Activated naive CD8-positive, alpha-beta T cell treated with anti-CD3 and anti-CD28 coated beads, Interleukin-2, amount 10 ng/mL, durations not matched to agents 7 days and 5 days (primary cell): Measurements from ENCODE around the gene SPATA9. TPM values are rescaled to one million over a fixed set of nuclear protein-coding genes. Genes with fewer than 3 reads are reported as not detected.

Experiments
- ATAC-seq: fragments of 150-1000 bp; cut with Tn5 transposase; one replicate; pipeline ENCODE4 v1.10.0; 2021; ENCODE audit warnings: low read depth, moderate library complexity
- POLR2A ChIA-PET: fragments of 350-600 bp; sonication (Branson Sonifier 250); formaldehyde crosslinking; loops from one replicate; lab custom pipeline; 2021; ENCODE audit warnings: antibody characterized with exemption; lab: Charles Lee
- DNase-seq: peaks from one replicate; pipeline ENCODE4 v3.0.0; 2021
- H3K27ac Mint-ChIP-seq: one replicate; pipeline ENCODE4 v1.8.0; 2022; ENCODE audit warnings: mild to moderate bottlenecking, mixed read lengths
- H3K27me3 Mint-ChIP-seq: one replicate; pipeline ENCODE4 v1.8.0; 2022; ENCODE audit warnings: mild to moderate bottlenecking, moderate library complexity, mixed read lengths
- H3K36me3 Mint-ChIP-seq: one replicate; pipeline ENCODE4 v1.8.0; 2021; ENCODE audit warnings: mild to moderate bottlenecking, mixed read lengths
- H3K4me1 Mint-ChIP-seq: one replicate; pipeline ENCODE4 v1.8.0; 2021; ENCODE audit warnings: mixed read lengths
- H3K4me3 Mint-ChIP-seq: one replicate; pipeline ENCODE4 v1.8.0; 2022; ENCODE audit warnings: mild to moderate bottlenecking, moderate library complexity, mixed read lengths
- H3K9me3 Mint-ChIP-seq: one replicate; pipeline ENCODE4 v1.8.0; 2021; ENCODE audit warnings: mixed read lengths
- total RNA-seq, 2 experiments: library from RNA; stranded (reverse); gene quantifications; one replicate each; pipeline ENCODE4 v1.2.3, GENCODE V29; 2021

SPATA9 gene
- total RNA-seq, 2 experiments from 2014 or later: not detected

GRCh38 chr5:95623706-95624105, 59.1 kb downstream of the SPATA9 start:
- Mint-ChIP-seq H3K4me3 (no peak overlapping the region), H3K27ac (no peak overlapping the region), H3K27me3 (peaks cover 5% of the 10 kb centered on the region), H3K36me3 (peaks cover 10% of the 10 kb centered on the region), H3K9me3 (peaks cover 3% of the 10 kb centered on the region), H3K4me1 (peaks cover 30% of the 10 kb centered on the region)
- ATAC-seq (no peak), DNase-seq (no peak)
- POLR2A ChIA-PET: interaction anchor here (2.5 to 2.7 kb wide), 2 partner anchors 8 to 23 kb away, joined by 17 to 20 read pairs; partner anchors contain the start of gene RFESD

GRCh38 chr5:95621839-95622629, 60.8 kb downstream of the SPATA9 start:
- POLR2A ChIA-PET: interaction anchor here (0.7 to 2.7 kb wide), 4 partner anchors 10 to 315 kb away, joined by 3 to 20 read pairs (median 10); partner anchors contain the start of gene RFESD
- DNase-seq (peak; percentile 31), ATAC-seq (peak; percentile 34)
- H3K36me3 Mint-ChIP-seq: peaks cover 11% of the 10 kb centered on the region
- H3K4me3 Mint-ChIP-seq: peak overlapping the region; percentile 77
- H3K27ac Mint-ChIP-seq: peak overlapping the region; percentile 76
- peaks cover 35% of the 10 kb centered on the region for H3K4me1 Mint-ChIP-seq
- H3K9me3 Mint-ChIP-seq: peaks cover 3% of the 10 kb centered on the region
- H3K27me3 Mint-ChIP-seq: peaks cover 5% of the 10 kb centered on the region

GRCh38 chr5:95620870-95621838, 61.6 kb downstream of the SPATA9 start:
- Mint-ChIP-seq H3K9me3 (peaks cover 3% of the 10 kb centered on the region), H3K4me3 (peak overlapping the region; percentile 77), H3K36me3 (peaks cover 11% of the 10 kb centered on the region), H3K4me1 (peaks cover 35% of the 10 kb centered on the region), H3K27ac (peak overlapping the region; percentile 76), H3K27me3 (peaks cover 4% of the 10 kb centered on the region)
- POLR2A ChIA-PET: interaction anchor here (1.5 to 2.7 kb wide), 3 partner anchors 11 to 26 kb away, joined by 10 to 20 read pairs (median 17); partner anchors contain the start of gene RFESD
- peak; percentile 74 for DNase-seq
- ATAC-seq: peak; percentile 67

GRCh38 chr5:95620030-95620869, 62.5 kb downstream of the SPATA9 start, which contains the start of gene GPR150:
Gene GPR150 (plus strand): TSS chr5:95620087. CDS start chr5:95620276, 189 bp downstream.
- POLR2A ChIA-PET: interaction anchor here (1.2 to 1.5 kb wide), 2 partner anchors 25 to 27 kb away, joined by 3 to 10 read pairs; partner anchors contain the start of gene RFESD
- peaks cover 13% of the 10 kb centered on the region for H3K36me3 Mint-ChIP-seq
- H3K4me1 Mint-ChIP-seq: peaks cover 35% of the 10 kb centered on the region
- peak within 1 kb of the TSS; percentile 89 for H3K4me3 Mint-ChIP-seq
- H3K9me3 Mint-ChIP-seq: peaks cover 3% of the 10 kb centered on the region
- peak within 1 kb of the TSS; percentile 74 for H3K27ac Mint-ChIP-seq
- peak; percentile 68 for ATAC-seq
- H3K27me3 Mint-ChIP-seq: peaks cover 2% of the 10 kb centered on the region
- DNase-seq: peak; percentile 81

- no peak for ATAC-seq
- peaks cover 16% of the 10 kb centered on the region for H3K36me3 Mint-ChIP-seq
- peaks cover under 1% of the 10 kb centered on the region for H3K27me3 Mint-ChIP-seq
- H3K4me3 Mint-ChIP-seq: peak overlapping the region; percentile 89
- peaks cover 35% of the 10 kb centered on the region for H3K4me1 Mint-ChIP-seq
- peaks cover 4% of the 10 kb centered on the region for H3K9me3 Mint-ChIP-seq
- DNase-seq: no peak
- POLR2A ChIA-PET: interaction anchor here (1.2 to 1.6 kb wide), 2 partner anchors 25 to 65 kb away, joined by 3 to 4 read pairs; partner anchors contain the start of genes ARSK and SKIC3
- peak overlapping the region; percentile 74 for H3K27ac Mint-ChIP-seq
Observed at GRCh38 chr5:95619514-95620029, 63.2 kb downstream of the SPATA9 start.

- POLR2A ChIA-PET: interaction anchor here (1.6 kb wide), 1 partner anchor 64 kb away, joined by 4 read pairs; the partner anchor contains the start of genes ARSK and SKIC3
- DNase-seq (no peak), ATAC-seq (no peak)
- peaks cover 15% of the 10 kb centered on the region for H3K36me3 Mint-ChIP-seq
- no peaks in the 10 kb centered on the region for H3K27me3 Mint-ChIP-seq
- peak overlapping the region; percentile 89 for H3K4me3 Mint-ChIP-seq
- H3K27ac Mint-ChIP-seq: no peak overlapping the region
- H3K4me1 Mint-ChIP-seq: peaks cover 35% of the 10 kb centered on the region
- H3K9me3 Mint-ChIP-seq: peaks cover 4% of the 10 kb centered on the region
Observed at GRCh38 chr5:95619096-95619495, 63.7 kb downstream of the SPATA9 start.

GRCh38 chr5:95617057-95617456, 65.7 kb downstream of the SPATA9 start:
- H3K27ac Mint-ChIP-seq: no peak overlapping the region
- ATAC-seq (no peak), DNase-seq (no peak)
- peaks cover 10% of the 10 kb centered on the region for H3K9me3 Mint-ChIP-seq
- peaks cover 24% of the 10 kb centered on the region for H3K36me3 Mint-ChIP-seq
- H3K4me1 Mint-ChIP-seq: peaks cover 24% of the 10 kb centered on the region
- H3K4me3 Mint-ChIP-seq: no peak overlapping the region
- POLR2A ChIA-PET: no interaction called here
- no peaks in the 10 kb centered on the region for H3K27me3 Mint-ChIP-seq

GRCh38 chr5:95615164-95615467, 67.7 kb downstream of the SPATA9 start:
- ATAC-seq (no peak), DNase-seq (no peak)
- Mint-ChIP-seq H3K36me3 (peaks cover 24% of the 10 kb centered on the region), H3K4me3 (no peak overlapping the region), H3K27ac (no peak overlapping the region), H3K4me1 (peaks cover 16% of the 10 kb centered on the region), H3K9me3 (peaks cover 10% of the 10 kb centered on the region), H3K27me3 (no peaks in the 10 kb centered on the region)
- POLR2A ChIA-PET: no interaction called here

GRCh38 chr5:95613514-95613913, 69.3 kb downstream of the SPATA9 start:
- no peak overlapping the region for H3K27ac Mint-ChIP-seq
- peaks cover 10% of the 10 kb centered on the region for H3K9me3 Mint-ChIP-seq
- DNase-seq (no peak), ATAC-seq (no peak)
- POLR2A ChIA-PET: no interaction called here
- no peaks in the 10 kb centered on the region for H3K27me3 Mint-ChIP-seq
- H3K4me3 Mint-ChIP-seq: no peak overlapping the region
- H3K36me3 Mint-ChIP-seq: peaks cover 24% of the 10 kb centered on the region
- peaks cover 3% of the 10 kb centered on the region for H3K4me1 Mint-ChIP-seq

GRCh38 chr5:95611396-95611795, 71.4 kb downstream of the SPATA9 start:
- DNase-seq: no peak
- no peak for ATAC-seq
- no peaks in the 10 kb centered on the region for H3K4me1 Mint-ChIP-seq
- peaks cover 10% of the 10 kb centered on the region for H3K9me3 Mint-ChIP-seq
- no peaks in the 10 kb centered on the region for H3K27me3 Mint-ChIP-seq
- H3K4me3 Mint-ChIP-seq: no peak overlapping the region
- peaks cover 29% of the 10 kb centered on the region for H3K36me3 Mint-ChIP-seq
- no peak overlapping the region for H3K27ac Mint-ChIP-seq
- POLR2A ChIA-PET: no interaction called here

GRCh38 chr5:95610546-95610945, 72.2 kb downstream of the SPATA9 start:
- Mint-ChIP-seq H3K4me3 (no peak overlapping the region), H3K9me3 (peaks cover 10% of the 10 kb centered on the region), H3K27me3 (no peaks in the 10 kb centered on the region), H3K36me3 (peaks cover 27% of the 10 kb centered on the region), H3K4me1 (no peaks in the 10 kb centered on the region), H3K27ac (no peak overlapping the region)
- no peak for DNase-seq
- ATAC-seq: no peak
- POLR2A ChIA-PET: no interaction called here

- POLR2A ChIA-PET: no interaction called here
- peaks cover 24% of the 10 kb centered on the region for H3K36me3 Mint-ChIP-seq
- DNase-seq: no peak
- H3K27me3 Mint-ChIP-seq: no peaks in the 10 kb centered on the region
- H3K27ac Mint-ChIP-seq: no peak overlapping the region
- no peaks in the 10 kb centered on the region for H3K4me1 Mint-ChIP-seq
- H3K9me3 Mint-ChIP-seq: peaks cover 8% of the 10 kb centered on the region
- no peak overlapping the region for H3K4me3 Mint-ChIP-seq
- no peak for ATAC-seq
Observed at GRCh38 chr5:95609711-95610110, 73.1 kb downstream of the SPATA9 start.
